NCI-H82 (cell line): ENCODE measurements around the gene ALLC.

Source experiments
- DNase-seq: peaks from one replicate; lab custom pipeline; 2025; lab: John Stamatoyannopoulos, UW

ALLC gene

DNA sequence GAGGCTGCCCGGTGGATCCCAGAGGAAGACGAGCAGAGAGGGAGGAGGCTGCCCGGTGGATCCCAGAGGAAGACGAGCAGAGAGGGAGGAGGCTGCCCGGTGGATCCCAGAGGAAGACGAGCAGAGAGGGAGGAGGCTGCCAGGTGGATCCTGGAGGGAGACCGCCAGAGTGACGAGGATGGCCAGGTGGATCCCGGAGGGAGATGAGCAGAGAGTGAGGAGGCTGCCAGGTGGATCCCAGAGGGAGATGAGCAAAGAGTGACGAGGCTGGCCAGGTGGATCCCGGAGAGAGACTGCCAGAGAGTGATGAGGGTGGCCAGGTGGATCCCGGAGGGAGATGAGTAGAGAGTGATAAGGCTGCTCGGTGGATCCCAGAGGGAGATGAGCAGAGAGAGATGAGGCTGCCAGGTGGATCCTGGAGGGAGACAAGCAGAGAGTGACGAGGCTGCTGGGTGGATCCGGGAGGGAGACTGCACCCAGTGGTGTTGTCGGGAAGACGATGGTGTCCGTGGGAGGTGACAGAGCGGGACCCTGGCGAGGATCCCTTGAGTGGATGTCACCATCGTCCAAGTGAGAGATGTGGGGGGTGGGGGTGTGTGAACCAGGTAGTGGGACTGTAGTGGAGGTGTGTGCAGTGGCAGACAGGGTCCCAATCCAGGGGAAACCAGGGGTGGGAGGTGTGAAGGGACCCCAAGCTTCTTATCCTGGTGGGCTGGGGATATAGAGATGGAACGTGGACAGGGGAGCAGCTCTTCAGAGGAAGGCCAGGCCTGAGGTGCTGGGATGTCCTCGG lies 67.7 kb downstream of the ALLC start:
- DNase-seq: no peak

DNA sequence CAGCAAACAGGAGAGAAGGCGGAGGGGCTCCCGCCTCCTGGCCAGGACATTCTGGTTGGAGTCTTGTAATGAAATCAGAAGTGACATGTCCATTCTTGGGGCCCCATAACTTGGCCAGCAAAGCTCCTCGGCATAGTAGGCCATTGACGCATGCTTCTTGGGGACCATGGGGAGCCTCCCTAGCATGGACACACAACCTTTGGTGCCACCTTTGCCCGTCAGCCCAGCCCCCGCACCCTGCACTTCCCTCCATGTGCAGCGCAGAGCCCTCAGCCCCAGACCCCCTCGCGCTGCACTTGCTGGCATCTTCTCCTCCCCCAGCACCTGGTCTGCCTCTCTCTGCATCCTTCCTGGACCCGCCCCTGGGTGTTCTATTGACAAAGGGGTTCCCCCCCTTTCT lies 68.5 kb downstream of the ALLC start:
- no peak for DNase-seq

DNA sequence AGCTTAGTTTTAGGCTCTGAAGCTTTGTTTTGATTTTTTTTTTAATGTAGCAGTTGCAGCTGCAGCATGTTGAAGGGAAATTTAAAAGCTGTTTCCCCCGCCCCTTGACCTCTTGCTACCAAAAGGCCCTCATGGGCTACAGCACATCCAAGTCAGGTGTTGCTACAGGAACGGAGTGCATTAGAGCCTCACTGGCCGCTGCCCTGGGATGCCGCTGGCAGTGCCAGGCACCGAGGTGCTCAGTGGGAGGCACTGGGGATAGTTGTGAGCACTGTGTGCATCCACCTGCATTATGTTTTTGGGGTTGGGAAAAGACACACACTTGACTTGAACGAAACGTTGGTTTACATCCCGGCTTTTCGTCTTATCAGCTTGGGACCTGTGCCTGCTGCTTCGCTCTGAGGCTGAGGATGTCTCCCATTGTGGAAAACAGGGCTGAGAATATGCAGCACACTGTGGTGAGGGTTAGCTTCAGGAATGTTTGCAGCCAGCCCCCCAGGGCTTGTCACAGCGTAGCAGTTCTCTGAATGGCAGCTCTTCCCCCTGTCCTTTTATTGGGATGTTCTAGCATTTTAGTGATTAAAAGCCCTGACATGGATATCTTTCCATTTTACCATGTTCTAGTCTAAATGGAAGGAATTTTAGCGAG lies 69.5 kb downstream of the ALLC start:
- no peak for DNase-seq

DNA sequence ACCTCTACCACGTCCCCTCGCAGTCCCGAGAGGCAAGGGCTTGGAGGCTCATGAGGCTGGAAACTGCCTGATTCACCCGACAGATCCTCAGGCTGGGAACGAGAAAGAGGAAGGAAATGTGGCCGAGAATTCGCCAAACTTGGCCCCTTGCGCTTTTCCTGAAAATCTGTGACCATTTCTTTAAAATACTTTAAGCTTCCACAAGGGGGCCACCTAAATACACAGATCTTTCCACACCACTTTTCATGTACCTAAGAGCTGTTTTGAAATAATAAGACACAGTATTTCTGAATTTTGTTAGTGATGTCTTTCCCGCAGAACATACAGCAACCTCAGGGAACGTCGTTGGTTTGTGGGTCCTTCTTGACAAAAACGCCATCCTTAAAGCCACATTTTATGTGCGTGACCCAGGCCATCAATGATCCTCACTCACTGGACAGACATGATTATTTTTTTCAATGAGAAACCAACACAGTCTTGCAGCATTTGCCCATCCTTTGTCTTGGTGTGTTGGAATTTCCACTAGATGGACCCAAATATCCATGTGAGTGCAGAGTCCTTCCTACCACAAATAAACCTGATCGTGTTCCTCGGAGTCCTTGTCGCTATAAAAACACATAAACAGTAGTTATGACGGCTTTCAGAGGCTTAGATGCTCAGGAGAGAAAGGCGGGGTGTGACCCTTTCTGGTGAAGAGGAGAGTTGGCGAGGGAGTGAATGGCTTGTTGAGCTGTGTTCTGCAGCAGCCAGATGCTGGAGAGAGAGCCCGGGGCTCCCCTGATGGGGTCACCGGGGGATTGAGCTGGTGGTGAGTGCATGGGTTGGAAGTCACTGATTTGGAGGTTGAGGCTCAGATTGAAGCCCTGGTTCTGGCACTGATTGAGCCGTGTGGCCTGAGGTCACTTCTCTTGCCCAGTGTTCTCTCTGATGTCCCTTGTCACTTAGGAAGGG lies 70.4 kb downstream of the ALLC start:
- DNase-seq: peak; percentile 71

DNA sequence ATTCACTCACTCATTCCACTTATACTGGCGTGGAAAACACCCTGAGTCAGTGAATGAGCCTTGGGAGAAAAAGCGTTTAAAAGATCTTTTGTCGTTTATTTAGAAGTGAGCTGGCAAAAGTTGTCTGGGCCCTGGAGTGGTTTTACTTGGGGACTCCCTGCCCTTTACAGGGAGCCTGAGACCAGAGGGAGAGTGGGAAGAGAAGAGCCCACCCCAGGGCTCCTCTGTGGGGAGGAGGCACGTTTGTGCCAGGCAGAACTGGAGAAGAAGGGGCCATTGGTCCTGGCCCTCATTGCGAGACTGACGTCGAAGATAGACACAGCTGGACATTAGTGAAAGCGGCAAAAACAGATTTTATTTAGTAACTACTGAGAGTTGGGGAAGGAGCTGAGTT lies 71.1 kb downstream of the ALLC start:
- no peak for DNase-seq

DNA sequence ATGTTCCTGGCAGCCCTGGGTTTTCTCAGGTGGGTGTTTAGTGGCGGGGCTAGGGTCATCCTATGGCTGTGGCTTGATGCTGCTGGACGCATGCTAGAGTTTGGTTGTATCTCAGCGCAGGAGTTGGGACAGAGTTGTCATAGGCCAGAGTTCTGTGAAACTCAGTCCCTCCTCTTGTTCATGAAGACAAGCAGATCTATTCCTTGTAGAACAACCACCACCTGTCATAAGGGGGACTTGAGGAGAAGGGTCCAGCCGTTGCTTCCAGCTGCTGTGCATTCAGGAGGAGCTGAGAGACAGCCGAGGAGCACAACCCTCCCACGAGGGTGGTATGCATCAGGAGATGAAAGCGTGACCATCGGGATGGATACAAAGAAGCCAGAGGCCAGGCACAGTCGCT lies 71.8 kb downstream of the ALLC start:
- DNase-seq: no peak

DNA sequence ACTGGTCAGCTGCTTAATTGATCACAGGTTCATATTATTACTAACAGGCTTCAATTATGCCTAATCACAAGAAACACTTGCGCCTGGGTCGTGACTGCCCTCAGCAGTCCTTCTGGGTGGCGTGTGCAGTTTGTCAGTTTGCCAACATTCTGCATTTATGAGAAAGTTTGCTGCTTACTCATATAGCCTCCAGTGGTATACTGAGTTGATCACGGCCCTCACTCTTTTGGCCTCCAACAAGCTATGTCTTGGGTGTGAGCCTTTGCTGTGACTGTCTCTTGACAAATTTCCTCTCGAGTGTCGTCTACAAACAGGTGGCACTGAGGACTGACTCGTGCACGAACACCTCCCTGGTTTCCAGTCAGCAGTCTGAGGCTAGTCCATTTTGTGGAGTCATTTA lies 72.6 kb downstream of the ALLC start:
- no peak for DNase-seq

DNA sequence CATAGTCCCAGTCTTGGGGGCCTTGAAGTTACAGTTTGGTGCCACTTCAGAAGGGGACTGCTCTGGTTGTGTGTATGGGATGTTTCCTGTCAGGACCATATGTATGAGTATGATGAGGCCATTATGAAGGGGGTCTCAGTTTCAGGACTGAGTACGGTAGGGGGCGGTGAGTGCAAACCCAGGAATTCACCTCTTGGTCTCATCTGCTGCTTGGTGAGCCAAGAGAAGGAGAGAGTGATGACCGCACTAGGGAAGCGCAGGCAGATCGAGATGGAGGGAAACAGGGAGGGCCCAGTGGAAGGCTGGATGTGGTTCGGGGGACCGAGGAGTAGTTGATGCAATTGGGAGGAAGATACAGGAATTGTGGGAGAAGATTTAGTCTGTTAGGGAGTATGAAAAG lies 73.8 kb downstream of the ALLC start:
- DNase-seq: no peak

DNA sequence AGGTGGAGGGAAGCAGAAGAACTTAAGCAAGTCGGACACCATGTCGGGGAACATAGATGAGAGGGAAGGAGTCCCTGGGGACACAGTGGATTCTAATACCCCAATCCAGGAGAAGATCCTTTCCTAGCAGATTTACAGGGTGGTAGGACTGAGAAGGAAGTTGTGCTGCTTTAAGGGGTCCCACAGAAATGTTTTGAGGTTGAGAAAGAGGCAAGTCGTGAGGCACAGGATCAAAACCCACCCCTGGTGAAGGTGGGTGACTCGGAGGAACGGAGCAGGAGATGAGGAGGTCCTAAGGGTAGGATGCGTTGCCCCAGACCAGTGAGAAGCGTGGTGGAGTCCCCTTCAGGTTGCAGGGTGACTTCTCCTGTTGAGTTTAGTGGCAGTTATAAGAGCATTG lies 78.1 kb downstream of the ALLC start:
- no peak for DNase-seq

DNA sequence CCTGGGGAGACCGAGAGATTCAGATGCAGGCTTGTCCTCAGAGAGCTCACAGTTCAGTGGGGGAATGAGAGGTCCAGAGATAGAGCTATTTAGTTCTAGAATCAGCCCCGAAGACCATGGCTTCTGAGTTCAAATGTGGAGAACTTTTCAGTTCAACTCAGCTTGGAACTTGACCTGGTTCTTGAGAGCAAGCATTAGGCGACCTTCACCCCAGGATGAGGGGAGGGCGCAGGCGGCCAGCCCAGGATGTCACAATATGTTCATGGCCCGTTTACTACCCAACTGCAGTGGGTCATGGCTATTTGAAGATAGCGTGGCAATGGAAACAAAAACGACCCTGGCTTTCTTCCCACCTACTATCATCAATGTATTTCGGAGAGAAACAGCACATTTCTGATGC lies 79.1 kb downstream of the ALLC start:
- no peak for DNase-seq

DNA sequence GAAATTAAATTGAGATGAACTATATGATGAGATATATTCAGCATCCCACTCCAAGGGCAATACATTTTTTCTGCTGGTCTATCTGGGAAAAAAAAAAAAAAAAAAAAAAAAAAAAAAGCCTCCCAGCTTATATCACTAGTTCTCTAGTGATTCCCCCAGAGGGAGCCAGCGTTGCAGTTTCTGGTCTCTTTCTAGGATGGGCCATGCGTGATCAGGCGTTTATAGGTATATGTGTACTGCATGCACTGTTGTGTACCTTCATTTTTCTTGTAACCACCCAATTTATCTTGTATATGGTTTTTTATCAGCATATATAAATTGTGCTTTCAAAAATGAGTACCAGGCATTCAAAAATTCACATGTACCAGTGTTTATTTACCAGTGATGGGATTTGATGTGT lies 80.5 kb downstream of the ALLC start:
- peak; percentile 84 for DNase-seq

DNA sequence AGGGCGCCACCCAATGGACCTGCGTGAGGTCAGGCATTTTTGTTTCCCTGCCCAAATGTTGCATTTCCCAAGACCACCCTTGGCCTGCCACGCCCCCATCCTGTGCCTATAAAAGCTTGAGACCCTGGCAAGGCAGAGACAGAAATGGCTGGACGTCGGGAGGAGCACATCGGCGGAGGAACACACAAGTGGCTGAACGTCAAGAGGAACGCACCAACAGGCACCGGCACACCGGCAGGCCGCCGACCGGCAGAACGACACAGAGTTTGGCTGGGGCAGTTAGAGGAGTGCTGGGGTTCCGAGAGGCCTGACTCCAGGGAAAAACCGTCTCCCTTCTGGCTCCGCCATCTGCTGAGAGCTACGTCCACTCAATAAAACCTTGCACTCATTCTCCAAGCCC lies 81.3 kb downstream of the ALLC start:
- no peak for DNase-seq

DNA sequence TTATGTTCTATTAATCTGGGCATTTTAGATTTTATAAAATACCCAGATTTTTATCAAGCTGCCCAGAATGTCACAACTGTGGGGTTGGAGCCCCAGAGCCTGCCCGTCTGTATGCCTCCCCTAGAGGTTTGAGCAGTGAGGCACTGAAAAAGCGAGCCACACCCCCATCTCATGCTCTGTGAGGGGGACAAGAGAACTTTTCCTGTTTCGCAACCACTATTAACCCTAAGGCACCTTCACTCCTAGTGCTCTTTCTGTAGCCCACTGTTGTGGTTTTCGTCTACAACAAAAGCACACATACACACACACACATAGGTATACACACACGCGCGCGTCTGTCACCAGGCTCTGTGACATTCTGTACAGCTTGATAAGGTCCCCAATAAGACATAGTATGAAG lies 83.4 kb downstream of the ALLC start:
- DNase-seq: no peak

DNA sequence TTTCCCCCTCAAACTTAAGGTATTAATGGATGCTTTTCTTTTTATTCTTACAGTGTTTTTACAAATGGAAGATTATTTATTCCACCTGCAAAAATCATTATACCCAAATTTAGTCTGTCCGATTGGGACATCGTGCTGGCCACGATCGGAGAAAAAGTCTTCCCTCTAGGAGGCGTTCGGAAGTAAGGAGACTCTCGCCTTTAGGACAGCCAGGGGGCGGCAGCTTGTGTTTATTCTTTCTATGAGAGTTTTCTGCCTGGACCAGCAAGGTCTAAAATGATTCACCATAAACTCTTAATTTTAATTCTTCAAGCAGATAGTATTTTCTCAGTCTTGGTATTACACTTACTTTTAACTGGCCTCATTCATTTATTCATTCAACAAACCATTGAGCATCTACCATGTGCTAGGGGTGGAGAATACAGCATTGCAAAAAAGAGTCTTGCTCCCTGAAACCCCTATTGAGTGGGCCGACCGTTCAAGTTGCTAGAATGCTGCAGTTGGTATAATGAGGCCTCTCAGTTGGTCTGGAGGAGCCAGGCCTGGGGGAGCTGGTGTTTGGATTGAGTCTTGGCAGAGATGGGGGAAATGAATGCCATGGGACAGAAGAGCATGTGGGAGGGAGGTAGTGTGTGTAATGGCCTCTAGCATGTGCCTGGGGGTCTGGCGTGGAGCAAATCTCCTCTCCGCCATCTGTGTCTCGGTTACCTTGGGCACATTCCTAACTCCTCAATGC lies 84.0 kb downstream of the ALLC start:
- DNase-seq: no peak

DNA sequence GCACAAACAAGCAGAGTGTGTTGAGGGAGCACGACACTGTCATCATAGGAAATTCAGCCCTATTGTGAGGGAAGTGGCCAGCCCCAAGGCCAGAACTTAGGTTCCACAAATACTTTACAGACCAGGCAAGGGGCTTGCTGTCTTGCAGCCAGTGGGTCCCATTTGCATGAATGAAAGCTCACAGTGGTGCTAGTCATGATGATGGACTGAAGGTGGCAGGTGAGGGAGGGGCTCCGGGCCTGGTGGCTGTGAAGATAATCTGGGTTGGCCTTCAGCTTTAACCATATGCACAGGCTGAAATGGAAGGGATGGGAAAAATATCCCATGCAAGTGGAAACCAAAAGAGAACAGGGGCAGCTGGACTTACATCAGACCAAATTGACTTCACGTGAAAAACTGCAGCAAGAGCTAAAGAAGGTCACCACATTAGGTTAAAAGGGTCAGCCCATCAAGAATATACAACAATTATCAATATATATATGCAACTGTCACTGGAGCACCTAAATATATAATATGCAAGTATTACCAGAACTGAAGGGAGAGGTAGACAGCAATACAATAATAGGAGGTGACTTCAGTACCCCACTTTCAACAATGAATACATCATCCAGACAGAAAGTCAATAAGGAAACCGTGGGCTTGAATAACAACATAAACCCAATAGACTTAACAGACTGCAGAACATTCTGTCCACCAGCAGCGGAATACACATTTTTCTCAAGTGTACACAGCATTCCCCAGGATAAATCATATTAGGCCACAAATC lies 84.9 kb downstream of the ALLC start:
- DNase-seq: no peak

DNA sequence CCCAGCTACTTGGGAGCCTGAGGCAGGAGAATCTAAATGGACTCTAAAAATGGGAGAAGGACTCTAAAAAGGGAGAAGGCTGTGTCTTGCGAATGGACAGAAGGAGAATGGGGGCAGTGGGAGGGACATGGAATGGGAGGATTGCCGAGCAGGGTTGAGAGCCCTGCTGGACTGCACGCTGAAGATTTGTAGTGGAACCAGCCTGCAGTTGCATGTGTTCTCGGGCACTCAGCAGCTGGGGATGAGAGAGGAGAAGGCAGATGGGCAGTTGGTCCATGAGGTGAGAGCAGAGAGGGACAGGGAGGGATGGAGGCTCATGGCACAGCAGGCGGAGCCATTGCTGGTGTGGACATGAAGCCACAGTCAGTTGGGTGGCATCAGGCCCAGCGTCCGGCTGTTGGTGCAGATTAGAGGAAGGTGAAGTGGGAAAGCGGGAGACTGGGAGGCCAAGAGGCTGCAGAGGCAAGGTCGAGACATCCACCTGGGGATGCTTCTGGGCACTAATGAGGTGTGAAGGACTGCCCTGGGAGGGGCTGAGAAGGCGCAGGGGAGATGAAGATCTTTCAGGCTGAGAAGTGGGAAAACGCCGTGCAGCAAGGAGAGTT lies 86.1 kb downstream of the ALLC start:
- DNase-seq: no peak

DNA sequence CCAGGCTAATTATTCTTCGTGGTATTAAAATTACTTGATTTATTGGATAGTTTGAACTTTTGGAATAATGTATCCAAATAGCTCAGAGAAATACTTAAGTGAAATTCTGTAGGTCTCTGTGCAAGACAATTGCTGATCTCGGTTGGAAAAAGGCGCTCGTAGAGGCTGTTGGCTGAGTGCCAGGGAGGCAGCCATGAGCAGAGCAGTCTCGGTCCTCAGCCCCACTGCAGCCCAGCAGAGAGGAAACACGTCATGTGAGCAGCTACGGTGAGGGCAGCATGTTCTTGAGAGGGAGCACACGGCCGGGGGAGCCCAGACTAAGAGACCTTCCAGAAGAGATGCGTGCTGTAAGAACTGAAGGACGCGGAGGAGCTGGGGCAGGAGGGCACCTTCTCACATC lies 87.9 kb downstream of the ALLC start:
- peak; percentile 16 for DNase-seq

DNA sequence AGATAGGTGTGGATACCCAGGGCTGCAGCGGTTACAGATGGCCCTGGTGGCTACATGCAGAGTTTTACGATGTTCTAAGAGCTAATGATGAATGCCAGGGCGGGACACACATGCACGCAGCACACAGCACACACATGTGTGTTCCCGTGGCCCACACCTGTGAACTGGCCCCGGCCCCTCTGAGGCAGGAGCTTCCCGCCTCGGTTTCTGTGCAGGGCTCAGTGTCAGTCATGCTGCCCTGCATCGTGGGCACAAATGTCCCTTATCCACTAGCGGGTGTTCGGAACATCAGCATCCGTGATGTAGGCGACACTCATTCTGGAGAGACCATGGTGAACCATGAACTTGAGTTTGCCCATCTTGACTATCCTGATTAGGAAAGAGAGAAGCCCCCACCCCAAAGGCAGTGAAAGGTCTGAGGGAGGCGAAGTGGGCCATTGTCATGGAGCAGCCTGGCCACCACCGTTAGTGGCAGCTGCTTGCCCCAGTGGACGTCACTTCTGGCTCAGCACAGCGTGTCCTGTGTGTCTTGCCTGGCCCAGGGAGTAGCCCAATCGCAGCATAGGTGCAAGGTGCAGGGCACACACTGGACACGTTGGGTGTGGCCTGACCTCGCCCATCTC lies 89.1 kb downstream of the ALLC start:
- no peak for DNase-seq

DNA sequence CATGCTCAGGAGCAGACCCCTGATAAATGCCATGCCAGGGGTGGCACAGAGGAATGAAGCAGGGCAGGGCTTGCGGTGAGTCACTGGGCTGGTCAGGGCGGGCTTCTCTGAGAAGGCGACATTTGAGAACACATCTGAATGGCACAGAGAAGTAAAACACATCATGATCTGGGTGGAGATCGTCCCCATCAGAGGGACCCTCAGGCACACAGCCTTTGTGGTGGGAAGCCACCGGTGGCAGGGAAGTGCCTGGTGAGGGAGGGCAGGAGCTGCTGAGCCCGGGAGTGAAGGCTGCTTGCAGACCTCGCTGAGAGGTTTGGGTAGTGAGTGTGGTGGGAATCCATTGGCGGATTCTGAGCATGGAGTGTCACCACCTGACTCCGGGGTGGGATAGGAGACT lies 89.8 kb downstream of the ALLC start:
- DNase-seq: no peak

DNA sequence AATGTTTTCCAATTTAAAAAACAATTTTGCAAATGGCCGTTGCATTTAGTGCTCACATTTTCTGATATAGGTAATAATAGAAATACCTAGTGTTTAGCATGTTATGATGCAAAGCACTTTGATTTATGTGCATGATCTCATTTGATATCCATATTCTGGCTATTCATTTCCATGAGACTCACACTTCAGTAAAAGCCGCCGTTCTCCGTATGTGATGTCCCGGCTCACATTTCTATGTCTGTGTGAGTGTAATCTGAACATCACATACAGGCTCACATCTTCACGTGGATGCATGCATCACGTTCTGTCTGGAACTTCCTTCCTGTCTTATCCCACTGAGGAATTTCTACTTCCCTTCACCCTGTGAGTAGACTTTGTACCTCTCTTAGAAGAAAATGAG lies 91.2 kb downstream of the ALLC start:
- no peak for DNase-seq
